ENCODE results near the gene CAMK1D.

The CAMK1D gene

DNA sequence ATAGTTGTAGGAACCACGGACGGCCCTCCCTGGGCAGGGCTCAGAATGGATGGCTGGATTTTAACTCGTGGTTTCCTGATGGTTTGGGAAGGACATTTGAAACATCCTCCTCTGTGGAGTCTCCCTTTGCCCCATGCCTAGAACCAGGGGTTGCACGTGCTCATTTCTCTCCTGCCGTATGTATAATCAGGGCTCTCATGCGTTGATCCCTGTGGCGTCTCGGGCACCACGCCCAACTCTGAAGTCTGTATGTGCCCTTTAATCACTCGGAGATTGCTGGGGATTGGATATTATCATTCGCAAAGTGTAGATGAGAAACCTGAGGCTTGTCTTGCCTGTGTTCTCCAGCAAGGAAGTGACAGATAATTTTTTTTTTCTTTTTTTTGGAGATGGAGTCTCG is 257.1 kb downstream of the CAMK1D start:
- H3K9me3 ChIP-seq (replicated peaks in 1 of 11): peaks cover 0 to 21% (median 11%) of the 10 kb centered on the region in 11 experiments; a peak in 12 of 22 replicates
- peak overlapping the region; percentile 72 to 81 (median 78); a peak in 21 of 22 replicates for H3K9ac ChIP-seq
- H3K27me3 ChIP-seq: no peaks in the 10 kb centered on the region
- H3K4me3 ChIP-seq: peak overlapping the region; percentile 30 to 67 (median 54); a peak in 19 of 20 replicates
- no peak for TF ChIP-seq Cebpa-rat (IDR thresholded peaks at IDR 0.05)
- peak overlapping the region; percentile 74 to 90 (median 85) for H3K27ac ChIP-seq
- peaks cover 17 to 51% (median 29%) of the 10 kb centered on the region in 10 experiments for H3K4me1 ChIP-seq
- peaks cover 0 to 17% (median 0%) of the 10 kb centered on the region in 11 experiments; a peak in 2 of 22 replicates for H3K36me3 ChIP-seq
- no peaks in the 10 kb centered on the region for H4K20me1 ChIP-seq
- H3K4me2 ChIP-seq: peak overlapping the region; percentile 69 to 98 (median 94)

DNA sequence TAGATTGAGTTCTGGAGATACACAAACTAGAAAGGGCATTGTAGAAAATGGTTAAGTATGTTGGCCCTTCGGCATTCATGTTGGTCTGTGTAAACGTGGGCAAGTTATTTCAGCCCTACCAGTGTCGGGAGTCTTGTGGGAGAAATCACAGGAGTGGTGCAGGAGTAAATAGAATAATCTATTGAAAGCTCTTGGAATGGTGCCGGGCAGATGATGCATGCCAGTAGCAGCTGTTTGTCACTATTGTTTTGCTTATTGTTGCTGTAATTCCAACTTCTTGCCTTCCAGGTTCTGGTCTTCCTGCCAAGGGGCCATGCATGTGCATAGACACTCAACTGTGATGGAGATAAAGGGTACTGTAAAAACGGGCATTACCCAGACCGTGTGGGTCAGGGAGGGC is 259.4 kb downstream of the CAMK1D start:
- H3K4me2 ChIP-seq: peak overlapping the region in 2 of 11 experiments; percentile 31 to 39; a peak in 3 of 22 replicates
- no peak overlapping the region for H3K27ac ChIP-seq
- H4K20me1 ChIP-seq: no peaks in the 10 kb centered on the region
- no peak overlapping the region for H3K4me3 ChIP-seq
- H3K36me3 ChIP-seq: peaks cover 0 to 17% (median 0%) of the 10 kb centered on the region in 11 experiments; a peak in 2 of 22 replicates
- TF ChIP-seq Cebpa-rat (IDR thresholded peaks at IDR 0.05): no peak
- H3K27me3 ChIP-seq: no peaks in the 10 kb centered on the region
- H3K9me3 ChIP-seq (replicated peaks in 1 of 11): peaks cover 0 to 21% (median 11%) of the 10 kb centered on the region in 11 experiments; a peak in 12 of 22 replicates
- H3K4me1 ChIP-seq: peaks cover 17 to 51% (median 29%) of the 10 kb centered on the region in 10 experiments
- no peak overlapping the region for H3K9ac ChIP-seq

DNA sequence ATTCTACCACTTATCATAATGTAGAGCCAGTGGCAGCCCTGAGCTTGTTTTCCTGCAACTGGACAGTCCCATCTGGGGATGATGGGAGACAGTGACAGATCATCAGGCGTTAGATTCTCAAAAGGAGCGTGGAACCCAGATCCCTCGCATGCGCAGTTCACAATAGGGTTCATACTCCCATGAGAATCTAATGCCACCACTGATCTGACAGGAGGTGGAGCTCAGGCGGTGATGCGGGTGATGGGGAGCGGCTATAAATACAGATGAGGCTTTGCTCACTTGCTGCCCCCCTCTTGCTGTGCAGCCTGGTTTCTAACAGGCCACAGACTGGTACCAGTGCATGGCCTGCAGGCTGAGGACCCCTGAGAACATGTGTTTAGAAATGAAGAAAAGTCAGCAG is 260.1 kb downstream of the CAMK1D start:
- H3K4me3 ChIP-seq: no peak overlapping the region
- TF ChIP-seq Cebpa-rat (IDR thresholded peaks at IDR 0.05): no peak
- H3K36me3 ChIP-seq: peaks cover 0 to 17% (median 0%) of the 10 kb centered on the region in 11 experiments; a peak in 2 of 22 replicates
- H3K27me3 ChIP-seq: no peaks in the 10 kb centered on the region
- no peaks in the 10 kb centered on the region for H4K20me1 ChIP-seq
- no peak overlapping the region for H3K9ac ChIP-seq
- H3K9me3 ChIP-seq (replicated peaks in 1 of 11): peaks cover 0 to 21% (median 11%) of the 10 kb centered on the region in 11 experiments; a peak in 12 of 22 replicates
- no peak overlapping the region for H3K27ac ChIP-seq
- peaks cover 17 to 46% (median 29%) of the 10 kb centered on the region in 10 experiments for H3K4me1 ChIP-seq
- peak overlapping the region in 7 of 11 experiments; percentile 3 to 39 (median 29); a peak in 10 of 22 replicates for H3K4me2 ChIP-seq

- Histone ChIP-seq H4K20me1 (peaks cover 0 to 3% (median 0%) of the 10 kb centered on the region in 11 experiments; a peak in 2 of 22 replicates), H3K4me2 (no peak overlapping the region), H3K4me3 (no peak overlapping the region), H3K9ac (no peak overlapping the region), H3K4me1 (peaks cover 0 to 17% (median 14%) of the 10 kb centered on the region in 10 experiments; a peak in 14 of 20 replicates), H3K36me3 (peaks cover 0 to 11% (median 0%) of the 10 kb centered on the region in 11 experiments; a peak in 2 of 22 replicates), H3K27me3 (no peaks in the 10 kb centered on the region), H3K27ac (no peak overlapping the region), H3K9me3 (replicated peaks in 1 of 11) (peaks cover 0 to 14% (median 10%) of the 10 kb centered on the region in 11 experiments; a peak in 12 of 22 replicates)
- TF ChIP-seq Cebpa-rat (IDR thresholded peaks at IDR 0.05): no peak
These were observed 263.8 kb downstream of the CAMK1D start for GRCh38 chr10:12613136-12613535.

GRCh38 chr10:12614177-12614995 is 265.0 kb downstream of the CAMK1D start:
- Histone ChIP-seq H3K27me3 (no peaks in the 10 kb centered on the region), H3K36me3 (no peaks in the 10 kb centered on the region), H3K9ac (no peak overlapping the region), H3K27ac (no peak overlapping the region), H3K4me3 (no peak overlapping the region), H3K4me2 (no peak overlapping the region), H3K9me3 (replicated peaks in 1 of 11) (peaks cover 0 to 2% (median 0%) of the 10 kb centered on the region in 11 experiments; a peak in 2 of 22 replicates), H3K4me1 (peaks cover 0 to 26% (median 9%) of the 10 kb centered on the region in 10 experiments; a peak in 16 of 20 replicates), H4K20me1 (peaks cover 0 to 3% (median 0%) of the 10 kb centered on the region in 11 experiments; a peak in 2 of 22 replicates)
- no peak for TF ChIP-seq Cebpa-rat (IDR thresholded peaks at IDR 0.05)

DNA sequence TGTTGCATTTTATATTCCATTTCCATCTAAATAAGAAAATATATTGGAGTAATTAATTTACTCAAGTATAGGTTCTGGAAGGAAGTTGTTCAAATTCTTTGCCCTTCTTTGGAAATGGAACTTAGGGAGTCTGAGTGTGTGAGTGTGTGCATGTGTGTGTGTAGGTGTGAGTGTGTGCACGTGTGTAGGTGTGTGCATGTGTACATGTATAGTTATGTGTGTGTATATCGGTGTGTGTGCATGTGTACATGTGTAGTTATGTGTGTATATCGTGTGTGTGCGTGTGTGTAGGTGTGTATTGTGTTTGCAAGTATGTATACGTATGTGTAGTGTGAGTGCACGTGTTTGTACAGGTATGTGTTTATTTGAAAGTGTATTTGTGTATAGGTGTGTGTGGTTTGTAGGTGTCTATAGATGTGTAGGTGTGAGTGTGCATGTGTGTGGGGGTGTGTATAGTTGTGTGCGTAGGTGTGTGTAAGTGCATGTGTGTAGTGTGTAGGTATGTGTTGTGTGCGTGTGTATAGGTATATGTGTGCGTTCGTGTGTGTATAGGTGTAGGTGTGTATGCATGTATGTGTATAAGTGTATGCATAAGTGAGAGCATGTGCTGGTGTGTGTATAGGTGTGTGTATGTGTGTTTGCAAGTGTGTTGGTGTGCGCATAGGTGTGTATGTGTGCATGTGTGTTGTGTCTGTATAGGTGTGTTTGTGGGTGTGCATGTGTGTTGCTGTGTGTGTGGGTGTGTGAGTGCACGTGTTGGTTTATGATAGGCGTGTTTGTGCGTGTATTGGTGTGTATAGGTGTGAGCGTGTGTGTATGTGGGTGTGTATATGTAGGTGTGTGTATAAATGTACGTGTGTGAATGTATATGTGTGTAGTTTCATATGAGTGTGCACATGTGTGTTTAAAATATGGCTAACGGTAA is 266.2 kb downstream of the CAMK1D start:
- Histone ChIP-seq H3K4me1 (peaks cover 6 to 37% (median 12%) of the 10 kb centered on the region in 10 experiments; a peak in 18 of 20 replicates), H3K27me3 (no peaks in the 10 kb centered on the region), H3K9ac (no peak overlapping the region), H4K20me1 (peaks cover 0 to 3% (median 0%) of the 10 kb centered on the region in 11 experiments; a peak in 2 of 22 replicates), H3K4me2 (no peak overlapping the region), H3K9me3 (replicated peaks in 1 of 11) (no peaks in the 10 kb centered on the region), H3K36me3 (no peaks in the 10 kb centered on the region), H3K4me3 (no peak overlapping the region), H3K27ac (no peak overlapping the region)
- TF ChIP-seq Cebpa-rat (IDR thresholded peaks at IDR 0.05): no peak

GRCh38 chr10:12617191-12618175 is 268.1 kb downstream of the CAMK1D start:
- Histone ChIP-seq H3K9ac (peak overlapping the region in 1 of 11 experiments; percentile 64; a peak in 2 of 22 replicates), H3K9me3 (replicated peaks in 1 of 11) (peaks cover 0 to 15% (median 5%) of the 10 kb centered on the region in 11 experiments; a peak in 9 of 22 replicates), H3K4me1 (peaks cover 6 to 37% (median 16%) of the 10 kb centered on the region in 10 experiments; a peak in 18 of 20 replicates), H3K36me3 (no peaks in the 10 kb centered on the region), H3K27me3 (no peaks in the 10 kb centered on the region), H3K4me3 (no peak overlapping the region), H4K20me1 (peaks cover 0 to 3% (median 0%) of the 10 kb centered on the region in 11 experiments; a peak in 2 of 22 replicates), H3K4me2 (peak overlapping the region in 3 of 11 experiments; percentile 46 to 85 (median 71); a peak in 6 of 22 replicates), H3K27ac (peak overlapping the region in 2 of 11 experiments; percentile 46 to 47; a peak in 2 of 22 replicates)
- TF ChIP-seq Cebpa-rat (IDR thresholded peaks at IDR 0.05): no peak
